Heart left ventricle (tissue), 13 donors: ENCODE measurements around the gene IER3.

Source experiments
- CTCF ChIP-seq, 12 donors: fragments of 200-600 bp; sonication (generic) in 4 of 12; IDR thresholded peaks; one replicate each; pipeline versions ENCODE4 v1.5.0 to v1.8.0; 2018 to 2022; ENCODE audit warnings: antibody characterized with exemption in 12 of 12, mild to moderate bottlenecking in 5 of 12
- POLR2A ChIP-seq, 2 donors: fragments of 450-650 bp; IDR thresholded peaks; one replicate each; pipeline ENCODE4 v1.6.1; 2017; ENCODE audit warnings: antibody characterized with exemption in 2 of 2, mild to moderate bottlenecking in 2 of 2, moderate library complexity in 2 of 2
- donor health status: ischemic (EF 13 %, LVEDD 7.1; RV severe dilation, severe dysfunction).
- donor health status: DM: no; HTN: yes; CAD: no.
- donor health status: DM: no; HTN: no; CAD: no.
- donor health status: ischemic (EF 25% LVEDD 6.9; RV normal size, moderate dysfunction).
- donor health status: ischemic (EF 25% LVEDD 5.7; RV mildly dilated, moderate dysfunction).
- donor health status: ischemic (EF 35%, LVEDD 5.7; RV mildly dilated, moderate dysfunction).
- donor health status: nonischemic (EF 11% LVEDD 7.7; RV severe dilation, severe dysfunction).
- donor health status: DM: yes; HTN: yes; CAD: no.
- donor health status: PGD.
- donor health status: ischemic (EF 29% LVEDD 5.4; RV normal size, mild dysfunction).
- donor health status: nonischemic (EF 23%, LVEDD 6.1; RV moderate dilation, normal function).

- no peak for TF ChIP-seq CTCF (IDR thresholded peaks at IDR 0.05)
- TF ChIP-seq POLR2A (IDR thresholded peaks at IDR 0.05): no peak
Observed at GRCh38 chr6:30766461-30767157, 22.3 kb upstream of the IER3 start.
